GM12878 (cell line): ENCODE data around the gene ACTR1B. TPM values are rescaled to one million over a fixed set of nuclear protein-coding genes. Genes with fewer than 3 reads are reported as not detected.
"Not testable (repeated sequence)": the region's sequence is repeated elsewhere in the genome, so short reads cannot be mapped to it uniquely, and the experiment has no call there.

Source experiments
- ATAC-seq: fragments of 200-7000 bp; cut with Tn5 transposase; 3 replicates; pipeline ENCODE4 v1.9.1; 2020; ENCODE audit warnings: mild to moderate bottlenecking, moderate library complexity
- BruUV-seq: library from RNA; stranded (reverse); fragments of 400-500 nt; replicated peaks from 2 replicates; lab custom pipeline; 2021; lab: Mats Ljungman, UMichigan
- CTCF ChIA-PET: fragments of 300-600 bp; sonication (Branson Sonifier 250); formaldehyde crosslinking; extraction: SDS; loops from one replicate; lab custom pipeline; 2021; ENCODE audit warnings: inconsistent platforms; lab: Yijun Ruan, JAX
- POLR2A ChIA-PET: fragments of 350-600 bp; formaldehyde crosslinking; extraction: SDS; loops from one replicate; lab custom pipeline; 2021; ENCODE audit warnings: inconsistent platforms; lab: Charles Lee
- RAD21 ChIA-PET: fragments of 300-600 bp; sonication (Branson Sonifier 250); formaldehyde crosslinking; loops from one replicate; lab custom pipeline; 2023; ENCODE audit warnings: antibody characterized with exemption; ENCODE audit not compliant: unreplicated experiment; lab: Charles Lee
- SMC1A ChIA-PET: fragments of 300-600 bp; sonication (Branson Sonifier 250); formaldehyde crosslinking; loops from one replicate; lab custom pipeline; 2023; ENCODE audit not compliant: unreplicated experiment, uncharacterized antibody; lab: Charles Lee
- DNase-seq: peaks from one replicate; pipeline ENCODE4 v3.0.0-alpha.2; 2011; ENCODE audit warnings: low read depth, low spot score
- FAIRE-seq: peaks from 3 replicates; lab custom pipeline; 2011; peaks lifted over from hg19 to GRCh38; lab: Jason Lieb, UNC
- H2AFZ ChIP-seq: 2 replicates; pipeline ENCODE4 v1.6.0; 2011; ENCODE audit warnings: low read depth, low read length, control low read depth; ENCODE audit not compliant: control insufficient read depth
- H3K27ac ChIP-seq: 2 replicates; pipeline ENCODE4 v1.5.1; 2011; ENCODE audit warnings: control low read depth; ENCODE audit not compliant: control insufficient read depth, insufficient read depth
- H3K27me3 ChIP-seq, 2 experiments: replicated peaks in 1 of 2; 2 replicates each; pipeline versions ENCODE4 v1.6.0 to v1.6.1; 2011; ENCODE audit warnings: low read length in 1 of 2; ENCODE audit not compliant: control insufficient read depth in 2 of 2, insufficient read depth in 2 of 2
- H3K36me3 ChIP-seq, 2 experiments: 2 replicates each; pipeline ENCODE4 v1.5.1; 2011; ENCODE audit warnings: low read length in 1 of 2; ENCODE audit not compliant: control insufficient read depth in 2 of 2, insufficient read depth in 2 of 2
- H3K4me1 ChIP-seq: 2 replicates; pipeline ENCODE4 v1.6.1; 2011; ENCODE audit warnings: mild to moderate bottlenecking, low read length, moderate library complexity, mixed read lengths; ENCODE audit not compliant: control insufficient read depth, insufficient read depth
- H3K4me2 ChIP-seq: 2 replicates; pipeline ENCODE4 v1.6.0; 2011; ENCODE audit warnings: control low read depth; ENCODE audit not compliant: control insufficient read depth, insufficient read depth
- H3K4me3 ChIP-seq: fragments of 200-600 bp; sonication (generic); 2 replicates; pipeline ENCODE4 v1.5.1; 2016
- H3K79me2 ChIP-seq: 2 replicates; pipeline ENCODE4 v1.6.0; 2011; ENCODE audit warnings: low read length; ENCODE audit not compliant: control insufficient read depth, insufficient read depth
- H3K9ac ChIP-seq: 2 replicates; pipeline ENCODE4 v1.8.0; 2011; ENCODE audit warnings: low read length, control low read depth, mixed read lengths; ENCODE audit not compliant: control insufficient read depth, insufficient read depth
- H3K9me3 ChIP-seq: replicated peaks from 3 replicates; pipeline ENCODE4 v1.5.1; 2011; ENCODE audit warnings: mild to moderate bottlenecking, low read length; ENCODE audit not compliant: control insufficient read depth, insufficient read depth
- H4K20me1 ChIP-seq: 2 replicates; pipeline ENCODE4 v1.6.0; 2011; ENCODE audit not compliant: control insufficient read depth, insufficient read depth
- CHD2 ChIP-seq: IDR thresholded peaks from 2 replicates; pipeline ENCODE4 v1.6.1; 2011; ENCODE audit warnings: low read depth, low read length, improper control_type of control experiment, borderline replicate concordance
- PML ChIP-seq: IDR thresholded peaks from 2 replicates; pipeline ENCODE4 v1.6.1; 2012; ENCODE audit warnings: low read length, inconsistent platforms
- RUNX3 ChIP-seq: IDR thresholded peaks from 2 replicates; pipeline ENCODE4 v1.6.1; 2012; ENCODE audit warnings: low read length, inconsistent platforms
- SRF ChIP-seq, 2 experiments: IDR thresholded peaks; 2 replicates each; pipeline ENCODE4 v1.6.1; 2011; ENCODE audit warnings: low read depth in 2 of 2, low read length in 2 of 2, mild to moderate bottlenecking in 1 of 2, moderate library complexity in 1 of 2
- ZNF687 ChIP-seq: fragments of 450-650 bp; IDR thresholded peaks from 2 replicates; pipeline ENCODE4 v1.6.1; 2017; ENCODE audit warnings: mild to moderate bottlenecking, moderate library complexity
- WGBS: methylation state at CpG from one replicate; pipeline ENCODE4 v1.1.6; 2016; ENCODE audit warnings: low lambda C conversion rate; ENCODE audit not compliant: insufficient replicate concordance, insufficient coverage; ENCODE audit errors: missing lambda C conversion rate; 5-methylcytosine and 5-hydroxymethylcytosine counted together
- in situ Hi-C: fragments of 300-500 bp; cut with MboI; formaldehyde crosslinking; loops from 9 replicates; pipeline ENCODE4 v1.14.3; 2018; ENCODE audit warnings: mixed read lengths
- intact Hi-C: fragments of 100-400 bp; cut with micrococcal nuclease; formaldehyde crosslinking; loops from one replicate; pipeline ENCODE4 v1.14.2; 2022; ENCODE audit not compliant: unreplicated experiment
- polyA plus RNA-seq, 11 experiments: library from polyadenylated mRNA; depleted of rRNA in 4 of 11; unstranded in 6 of 11; stranded (reverse) in 5 of 11; fragments of >200 nt; fragmentation: Nextera tagmentation in 4 of 11; fragmentation: Illumina TruSeq in 1 of 11; extraction: Ambion mirVana in 4 of 11; extraction: Trizol in 1 of 11; gene quantifications; 1 replicate in 1 of 11; 2 replicates in 10 of 11; pipeline versions ENCODE4 v1.2.1 to v1.2.3, GENCODE V29; 2011 to 2016; ENCODE audit warnings: inconsistent platforms in 2 of 11, missing spikeins in 2 of 11, low read depth in 1 of 11
- total RNA-seq, 4 experiments: library from RNA; depleted of rRNA in 3 of 4; stranded (reverse); fragments of >200 nt in 3 of 4; fragmentation: Illumina TruSeq in 1 of 4; extraction: Trizol in 1 of 4; gene quantifications; 2 replicates each; pipeline versions ENCODE4 v1.2.1 to v1.2.3, GENCODE V29; 2013 to 2021

Gene ACTR1B
- total and polyA plus RNA-seq, 10 of the 15 experiments (the other 5 are each of a cell fraction or from before 2014, with no cell fraction given) = 1.3 to 62.8 (median 44.8) TPM

DNA sequence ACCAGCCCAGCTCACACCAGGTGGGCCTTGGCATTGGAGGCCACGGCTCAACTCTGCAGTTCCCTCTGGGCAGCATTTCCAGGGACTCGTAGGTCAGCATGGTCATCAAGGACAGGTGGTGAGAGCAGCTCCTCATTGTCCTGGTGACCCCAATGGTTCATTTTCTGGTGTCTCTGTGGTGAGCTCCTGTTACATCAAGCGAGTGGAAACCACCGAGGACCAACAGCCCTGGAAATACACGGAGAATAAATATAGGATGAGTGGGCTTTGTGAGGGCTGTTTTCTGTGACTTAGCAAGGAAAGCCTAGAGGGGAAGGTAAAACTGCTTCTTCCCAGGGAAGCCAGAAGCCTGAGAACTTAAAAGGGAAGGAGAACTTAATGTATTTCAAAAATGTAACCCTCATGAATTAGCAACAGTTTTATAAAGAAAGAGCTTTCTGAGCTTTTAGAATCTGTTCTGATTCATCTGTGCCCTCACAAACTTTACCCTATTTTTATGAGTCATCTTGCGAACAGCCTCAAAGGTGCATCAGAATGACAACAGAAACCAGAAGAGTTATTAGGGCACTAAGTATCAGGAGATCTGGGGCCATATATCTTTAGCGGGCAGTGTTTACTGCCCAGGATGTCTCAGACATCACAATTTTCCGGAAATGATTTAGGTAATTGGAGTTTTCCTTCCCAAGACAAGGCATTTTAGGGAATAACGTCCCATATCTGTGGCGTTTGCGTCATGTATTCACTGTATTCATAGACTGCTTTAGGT lies 24.4 kb upstream of the ACTR1B start (continued):
- TF ChIP-seq ZNF687 (no peak), SRF (IDR thresholded peaks at IDR 0.05; ENCODE audit: low read depth in 2 of 2, low read length in 2 of 2) (no peak), PML (no peak), CHD2 (no peak)

GRCh38 chr2:97687235-97687634 lies 23.4 kb upstream of the ACTR1B start:
- H3K4me2 ChIP-seq, H3K4me3 ChIP-seq, H3K36me3 ChIP-seq, H3K9me3 ChIP-seq, H3K4me1 ChIP-seq, H3K27me3 ChIP-seq, H4K20me1 ChIP-seq, H3K27ac ChIP-seq, intact Hi-C loops, DNase-seq, BruUV-seq, FAIRE-seq, H3K9ac ChIP-seq, H2AFZ ChIP-seq, in situ Hi-C loops: not testable (repeated sequence)
- WGBS = 61% methylated on average over 2 of the region's 3 CpGs
- peak; percentile 10; the same call in 1 of the 3 replicates for ATAC-seq
- ChIA-PET CTCF (interaction anchor here (1.9 to 2.9 kb wide), 3 partner anchors 11 to 22 kb away, joined by 5 to 18 read pairs (median 13); partner anchors contain the start of gene ACTR1B), POLR2A (interaction anchor here (1.1 to 2.9 kb wide), 3 partner anchors 11 to 24 kb away, joined by 3 to 16 read pairs (median 12); partner anchors contain the start of gene ACTR1B), SMC1A (interaction anchor here (1.4 to 2.2 kb wide), 2 partner anchors 14 to 23 kb away, joined by 5 to 8 read pairs; partner anchors contain the start of gene ACTR1B), RAD21 (interaction anchor here (1.0 to 1.6 kb wide), 3 partner anchors 11 to 41 kb away, joined by 3 to 4 read pairs (median 3); partner anchors contain the start of gene COX5B)
- peak; percentile 56 for TF ChIP-seq RUNX3
- TF ChIP-seq, all 136 proteins: peak for 1; not testable (repeated sequence) for 135
- not testable (repeated sequence) for H3K79me2 ChIP-seq
